Thoracic aorta (tissue), 2 donors: ENCODE measurements around the gene NEK7. TPM values are rescaled to one million over a fixed set of nuclear protein-coding genes. Genes with fewer than 3 reads are reported as not detected.

Experiments
- ATAC-seq: fragments of 150-250 bp; one replicate; pipeline ENCODE4 v1.8.0; 2017; ENCODE audit warnings: low read depth; ENCODE audit not compliant: insufficient number of reproducible peaks, low FRiP score
- DNase-seq: peaks from one replicate; pipeline ENCODE4 v3.0.0-alpha.2; 2020; ENCODE audit warnings: low spot score
- H3K27ac ChIP-seq, 2 donors: fragments of 200-600 bp; sonication (generic); 1 replicate in 1 of 2; 2 replicates in 1 of 2; pipeline ENCODE4 v1.5.1; 2016; ENCODE audit warnings: mild to moderate bottlenecking in 2 of 2, moderate library complexity in 2 of 2
- H3K27me3 ChIP-seq: fragments of 200-600 bp; sonication (generic); replicated peaks from 2 replicates; pipeline ENCODE4 v1.6.0; 2016; ENCODE audit warnings: mild to moderate bottlenecking; ENCODE audit not compliant: insufficient read depth
- H3K36me3 ChIP-seq: fragments of 200-600 bp; sonication (generic); one replicate; pipeline ENCODE4 v1.5.1; 2016
- H3K4me1 ChIP-seq, 2 donors: fragments of 200-600 bp; sonication (generic); 1 replicate in 1 of 2; 2 replicates in 1 of 2; pipeline versions ENCODE4 v1.5.1 to v1.6.0; 2016; ENCODE audit warnings: low read depth in 2 of 2, mild to moderate bottlenecking in 1 of 2; ENCODE audit not compliant: control insufficient read depth in 1 of 2
- H3K4me3 ChIP-seq: fragments of 200-600 bp; sonication (generic); 2 replicates; pipeline ENCODE4 v1.5.1; 2016; ENCODE audit warnings: mild to moderate bottlenecking
- H3K9me3 ChIP-seq: fragments of 200-600 bp; sonication (generic); 2 replicates; pipeline ENCODE4 v1.5.1; 2016
- total RNA-seq, 2 donors: library from RNA; depleted of rRNA; stranded (reverse); fragments of >200 nt; gene quantifications; one replicate each; pipeline versions ENCODE4 v1.1.0 to v1.2.3, GENCODE V29; 2016
- TF ChIP-seq, protein P1 (sequence below): fragments of 200-600 bp; sonication (generic); IDR thresholded peaks from one replicate; pipeline ENCODE4 v1.5.1; 2019; ENCODE audit warnings: antibody characterized with exemption

NEK7 gene
- total RNA-seq, 2 donors from 2014 or later = 118 to 155 TPM

DNA sequence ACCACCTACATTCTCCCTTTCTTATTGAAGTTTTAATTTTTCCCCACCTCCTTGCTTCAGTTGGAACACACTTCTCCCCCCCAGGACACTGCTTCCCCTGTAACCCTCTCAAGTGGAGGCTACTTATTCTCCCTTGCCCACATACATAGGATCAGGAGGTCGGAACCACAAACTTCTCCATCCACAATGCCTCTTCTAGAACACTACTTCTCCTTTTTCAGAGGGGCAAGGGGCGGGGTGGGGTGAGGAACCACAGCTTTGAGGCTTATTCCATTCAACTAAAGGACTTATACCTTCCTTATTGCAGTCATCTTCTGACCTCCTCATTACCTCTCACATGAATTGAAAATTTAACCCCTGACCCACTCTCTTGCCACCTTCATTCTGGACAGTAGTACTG is 81.3 kb downstream of the NEK7 start:
- no peak for ATAC-seq
- no peak overlapping the region for H3K27ac ChIP-seq
- TF ChIP-seq, protein P1, sequence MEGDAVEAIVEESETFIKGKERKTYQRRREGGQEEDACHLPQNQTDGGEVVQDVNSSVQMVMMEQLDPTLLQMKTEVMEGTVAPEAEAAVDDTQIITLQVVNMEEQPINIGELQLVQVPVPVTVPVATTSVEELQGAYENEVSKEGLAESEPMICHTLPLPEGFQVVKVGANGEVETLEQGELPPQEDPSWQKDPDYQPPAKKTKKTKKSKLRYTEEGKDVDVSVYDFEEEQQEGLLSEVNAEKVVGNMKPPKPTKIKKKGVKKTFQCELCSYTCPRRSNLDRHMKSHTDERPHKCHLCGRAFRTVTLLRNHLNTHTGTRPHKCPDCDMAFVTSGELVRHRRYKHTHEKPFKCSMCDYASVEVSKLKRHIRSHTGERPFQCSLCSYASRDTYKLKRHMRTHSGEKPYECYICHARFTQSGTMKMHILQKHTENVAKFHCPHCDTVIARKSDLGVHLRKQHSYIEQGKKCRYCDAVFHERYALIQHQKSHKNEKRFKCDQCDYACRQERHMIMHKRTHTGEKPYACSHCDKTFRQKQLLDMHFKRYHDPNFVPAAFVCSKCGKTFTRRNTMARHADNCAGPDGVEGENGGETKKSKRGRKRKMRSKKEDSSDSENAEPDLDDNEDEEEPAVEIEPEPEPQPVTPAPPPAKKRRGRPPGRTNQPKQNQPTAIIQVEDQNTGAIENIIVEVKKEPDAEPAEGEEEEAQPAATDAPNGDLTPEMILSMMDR = no peak
- H3K9me3 ChIP-seq = no peaks in the 10 kb centered on the region
- no peak overlapping the region for H3K4me3 ChIP-seq
- H3K36me3 ChIP-seq = no peaks in the 10 kb centered on the region
- peaks cover 7 to 10% of the 10 kb centered on the region in 2 donors for H3K4me1 ChIP-seq
- no peak for DNase-seq
- H3K27me3 ChIP-seq = no peaks in the 10 kb centered on the region

DNA sequence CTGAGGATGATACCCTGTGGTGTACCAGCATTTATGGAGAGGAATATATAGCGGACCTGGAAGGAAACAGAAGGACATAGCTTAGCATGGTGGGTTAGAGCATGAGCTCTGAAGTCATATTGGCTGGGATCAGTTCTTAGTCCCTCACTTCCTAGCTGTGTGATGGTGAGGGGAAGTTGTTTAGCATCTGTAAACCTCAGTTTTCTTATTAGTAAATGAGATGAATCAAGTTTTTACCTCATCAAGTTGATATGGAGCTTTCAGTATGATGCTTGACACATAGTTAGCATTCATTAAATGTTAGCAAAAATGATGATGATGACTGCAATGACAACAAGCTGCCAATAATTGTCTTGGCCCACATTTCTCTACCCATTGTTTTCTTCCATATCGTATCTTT is 84.8 kb downstream of the NEK7 start:
- TF ChIP-seq, protein P1 = no peak
- no peak overlapping the region for H3K4me3 ChIP-seq

DNA sequence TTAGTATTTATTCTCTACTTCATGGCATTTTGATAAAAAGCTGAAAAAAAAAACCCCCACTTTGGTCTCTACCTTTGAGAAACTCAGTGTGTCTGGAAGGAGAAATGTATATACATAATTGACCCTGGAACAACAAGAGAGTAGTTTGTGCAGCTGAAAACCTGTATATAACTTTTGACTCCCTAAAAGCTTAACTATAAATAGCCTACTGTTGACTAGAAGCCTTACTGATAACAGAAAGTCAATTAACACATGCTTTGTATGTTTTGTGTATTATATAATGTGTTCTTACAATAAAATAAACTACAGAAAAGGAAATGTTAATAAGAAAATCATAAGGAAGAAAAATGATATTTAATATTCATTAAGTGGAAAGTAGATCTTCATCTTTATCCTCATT is 88.0 kb downstream of the NEK7 start:
- Histone ChIP-seq H3K4me1 (peaks cover 4 to 7% of the 10 kb centered on the region in 2 donors), H3K4me3 (no peak overlapping the region), H3K9me3 (no peaks in the 10 kb centered on the region), H3K27ac (no peak overlapping the region), H3K36me3 (no peaks in the 10 kb centered on the region), H3K27me3 (no peaks in the 10 kb centered on the region)
- TF ChIP-seq, protein P1 = no peak
- DNase-seq = no peak
- no peak for ATAC-seq

More for the DNA sequence above, 84.8 kb downstream of the NEK7 start:
- Histone ChIP-seq H3K36me3 (no peaks in the 10 kb centered on the region), H3K27ac (no peak overlapping the region), H3K9me3 (no peaks in the 10 kb centered on the region), H3K27me3 (no peaks in the 10 kb centered on the region), H3K4me1 (peaks cover 4 to 7% of the 10 kb centered on the region in 2 donors)
- ATAC-seq (no peak), DNase-seq (no peak)

DNA sequence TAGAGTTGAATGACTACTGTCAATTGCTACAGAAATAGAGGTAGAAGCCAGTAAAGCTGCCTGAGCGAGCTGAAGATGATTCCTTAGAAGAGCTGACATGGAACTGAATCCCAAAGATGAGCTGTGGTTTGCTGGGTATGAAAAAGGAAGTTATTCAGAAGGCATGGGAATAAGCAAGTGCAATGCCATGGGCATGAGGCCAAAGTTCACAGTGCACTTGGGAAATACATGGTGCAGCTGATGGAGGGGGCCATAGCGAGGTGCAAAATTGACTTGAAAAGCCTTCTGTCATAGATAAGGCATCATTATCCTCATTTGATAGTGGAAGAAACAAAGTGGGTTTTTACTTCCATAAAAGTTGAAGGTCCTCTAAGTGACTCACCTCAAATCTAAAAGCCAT is 88.6 kb downstream of the NEK7 start:
- DNase-seq = no peak
- ATAC-seq = no peak

DNA sequence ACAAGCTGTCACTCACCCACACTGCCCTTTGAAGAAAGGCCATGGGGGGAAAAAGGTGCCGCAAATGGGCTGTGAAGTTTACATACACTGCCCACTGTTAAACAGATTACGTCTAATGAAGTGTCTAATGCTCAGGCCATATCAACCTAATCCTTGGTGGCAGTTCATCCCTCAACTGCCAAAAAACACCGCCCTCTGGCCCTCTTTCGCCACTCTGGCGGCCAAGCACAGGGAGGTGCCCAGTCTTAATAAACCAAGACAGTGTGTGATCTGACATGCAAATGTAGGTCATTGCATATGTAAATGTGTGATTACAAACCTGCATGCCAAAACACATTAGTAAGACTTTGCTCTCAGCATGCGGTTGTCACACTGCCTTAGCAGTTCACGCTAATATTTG is 89.5 kb downstream of the NEK7 start:
- Histone ChIP-seq H3K4me1 (peaks cover 4 to 7% of the 10 kb centered on the region in 2 donors), H3K4me3 (no peak overlapping the region), H3K27ac (no peak overlapping the region), H3K9me3 (no peaks in the 10 kb centered on the region), H3K36me3 (no peaks in the 10 kb centered on the region), H3K27me3 (no peaks in the 10 kb centered on the region)
- ATAC-seq = no peak
- DNase-seq = no peak
- TF ChIP-seq, protein P1 = no peak

More for the DNA sequence above, 88.6 kb downstream of the NEK7 start:
- H3K9me3 ChIP-seq = no peaks in the 10 kb centered on the region
- no peaks in the 10 kb centered on the region for H3K36me3 ChIP-seq
- no peak overlapping the region for H3K27ac ChIP-seq
- TF ChIP-seq, protein P1 = no peak
- H3K4me3 ChIP-seq = no peak overlapping the region
- H3K27me3 ChIP-seq = no peaks in the 10 kb centered on the region
- peaks cover 4 to 7% of the 10 kb centered on the region in 2 donors for H3K4me1 ChIP-seq
